ENCODE results near the gene SUPT5H.
A peak's percentile ranks its signal among the peaks of the same experiment; 100 is the strongest.

Gene SUPT5H

GRCh38 chr19:39401070-39401548 is 44.3 kb upstream of the SUPT5H start:
- H3K4me3 ChIP-seq (ENCODE audit: low read depth, low read length): no peak overlapping the region
- TF ChIP-seq POLR2A (IDR thresholded peaks at IDR 0.05; ENCODE audit: extremely low read depth, insufficient read length): no peak
- TF ChIP-seq MYC (IDR thresholded peaks at IDR 0.05; ENCODE audit: low read depth, low read length): no peak
- no peak for DNase-seq (ENCODE audit: low read depth)

DNA sequence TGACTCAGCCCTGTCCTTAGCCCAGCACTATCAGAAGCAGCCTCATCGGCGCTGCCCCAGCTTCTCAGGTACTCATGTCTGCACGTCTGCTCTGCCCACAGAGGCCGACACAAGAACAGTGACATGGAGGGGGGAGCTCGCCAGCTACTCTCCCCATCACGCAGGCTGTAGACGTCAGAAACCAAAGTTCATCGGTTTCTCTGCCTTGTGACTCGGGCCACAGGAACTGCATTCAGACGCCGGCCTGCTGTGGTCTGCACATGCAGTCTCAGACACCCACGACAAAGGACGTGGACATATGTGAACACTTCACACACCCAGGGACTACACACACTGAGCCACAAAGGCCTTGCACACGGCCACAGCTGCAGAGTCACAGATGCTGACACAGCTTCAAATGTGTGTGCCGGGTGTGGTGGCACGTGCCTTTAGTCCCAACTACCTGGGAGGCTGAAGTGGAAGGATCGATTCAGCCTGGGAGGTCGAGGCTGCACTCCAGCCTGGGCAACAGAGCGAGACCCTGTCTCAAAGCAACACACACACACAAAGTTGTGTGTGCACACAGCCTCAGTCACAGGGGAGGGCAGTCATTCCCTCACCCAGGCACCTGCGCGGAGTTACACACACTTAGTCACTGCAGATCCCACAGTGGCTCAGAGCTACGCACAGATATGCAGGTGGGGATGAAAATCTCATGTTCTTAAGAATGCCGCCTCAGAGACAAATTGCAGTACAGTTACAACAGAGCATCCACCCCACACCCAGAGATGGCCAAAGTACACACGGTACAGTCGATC is 43.6 kb upstream of the SUPT5H start:
- peak; percentile 72 for DNase-seq (ENCODE audit: low read depth)
- TF ChIP-seq POLR2A (IDR thresholded peaks at IDR 0.05; ENCODE audit: extremely low read depth, insufficient read length): no peak
- H3K4me3 ChIP-seq (ENCODE audit: low read depth, low read length): peak overlapping the region; percentile 30

DNA sequence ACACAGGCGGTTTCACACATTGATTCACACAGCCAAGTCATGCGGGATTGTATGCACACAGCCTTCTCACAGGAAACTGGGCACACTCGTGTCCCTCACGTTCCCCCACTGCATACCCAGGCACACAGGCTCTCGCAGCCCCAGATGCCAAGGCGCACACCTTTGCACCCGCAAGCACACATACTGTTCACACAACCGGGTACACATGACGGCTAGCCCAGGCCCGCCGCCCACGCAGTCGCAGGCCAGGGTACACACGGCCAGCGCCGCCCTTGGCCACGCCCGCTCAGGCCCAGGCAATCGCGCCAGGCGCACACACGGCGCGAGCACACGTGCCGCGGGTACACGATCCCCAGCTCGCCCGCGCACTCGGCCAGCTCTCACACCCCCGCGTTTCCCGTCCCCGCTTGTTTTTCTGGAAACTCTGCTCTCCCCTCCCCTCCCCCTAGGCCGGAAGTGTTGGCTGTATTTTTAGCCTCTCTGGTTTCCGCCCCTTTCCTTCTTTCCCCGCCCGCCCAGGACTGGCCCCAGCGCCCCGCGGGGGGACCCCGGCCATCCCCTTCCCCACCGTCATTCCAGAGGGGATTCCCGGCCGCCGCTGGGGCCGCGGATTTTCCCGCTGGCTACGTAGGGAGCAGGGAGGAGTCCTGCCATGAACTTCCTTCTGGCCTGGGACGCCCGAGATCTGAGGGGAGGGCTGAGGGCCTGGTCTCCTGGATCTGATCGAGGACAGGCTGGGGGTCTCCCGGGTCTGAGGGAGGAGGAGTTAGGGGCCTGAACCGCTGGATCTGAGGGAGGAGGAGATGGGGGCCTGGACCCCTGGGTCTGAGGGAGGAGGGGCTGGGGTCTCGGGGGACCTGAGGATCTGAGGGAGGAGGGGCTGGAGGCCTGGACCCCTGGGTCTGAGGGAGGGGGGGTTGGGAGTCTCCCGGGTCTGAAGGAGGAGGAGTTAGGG is 42.8 kb upstream of the SUPT5H start:
- TF ChIP-seq POLR2A (IDR thresholded peaks at IDR 0.05; ENCODE audit: extremely low read depth, insufficient read length) (no peak), MYC (IDR thresholded peaks at IDR 0.05; ENCODE audit: low read depth, low read length) (0 out of 2 replicates have a peak, but pooled peaks have one; percentile 57), MAX (IDR thresholded peaks at IDR 0.05; ENCODE audit: low read depth, low read length) (peak; percentile 89), CTCF (IDR thresholded peaks at IDR 0.05; ENCODE audit: low read depth, low read length) (no peak)
- peak; percentile 88 for DNase-seq (ENCODE audit: low read depth)

GRCh38 chr19:39403331-39404312 is 41.8 kb upstream of the SUPT5H start:
- no peak overlapping the region for H3K4me3 ChIP-seq (ENCODE audit: low read depth, low read length)
- TF ChIP-seq POLR2A (IDR thresholded peaks at IDR 0.05; ENCODE audit: extremely low read depth, insufficient read length) (no peak), MYC (IDR thresholded peaks at IDR 0.05; ENCODE audit: low read depth, low read length) (0 out of 2 replicates have a peak, but pooled peaks have one; percentile 40), MAX (IDR thresholded peaks at IDR 0.05; ENCODE audit: low read depth, low read length) (peak; percentile 8; the same call in 1 of the 2 replicates)
- peak; percentile 84 for DNase-seq (ENCODE audit: low read depth)

More for the DNA sequence above, 42.8 kb upstream of the SUPT5H start:
- peak overlapping the region; percentile 30 for H3K4me3 ChIP-seq (ENCODE audit: low read depth, low read length)

DNA sequence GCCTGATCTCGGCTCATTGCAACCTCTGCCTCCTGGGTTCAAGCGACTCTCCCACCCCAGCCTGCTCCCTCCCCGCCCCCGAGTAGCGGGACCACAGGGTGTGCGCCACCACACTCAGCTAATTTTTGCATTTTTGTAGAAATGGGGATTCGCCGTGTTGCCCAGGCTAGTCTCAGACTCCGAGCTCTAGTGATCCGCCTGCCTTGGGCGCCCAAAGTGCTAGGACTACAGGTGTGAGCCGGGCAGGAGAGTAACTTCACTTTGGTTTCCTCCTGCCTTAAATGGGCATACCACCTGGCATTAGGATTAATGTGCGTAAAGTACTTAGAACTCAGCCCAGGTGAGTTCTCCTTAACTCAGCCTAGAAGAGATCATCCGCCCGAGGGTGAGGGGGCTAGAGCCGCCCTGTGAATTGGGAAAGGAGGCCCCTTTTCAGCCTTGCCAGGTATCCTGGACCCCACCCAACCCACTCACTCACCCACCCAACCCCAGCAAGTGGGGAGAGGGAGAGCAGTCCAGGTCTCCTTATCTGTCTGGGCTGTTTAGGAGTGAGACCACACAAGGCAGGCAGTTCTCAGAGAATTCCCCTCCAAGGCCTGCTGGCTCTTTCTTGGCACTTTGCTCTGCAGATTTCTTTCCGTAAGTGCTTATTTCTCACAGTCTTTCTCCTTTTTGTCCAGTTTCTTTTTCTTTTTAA is 40.0 kb upstream of the SUPT5H start:
- H3K4me3 ChIP-seq (ENCODE audit: low read depth, low read length): no peak overlapping the region
- TF ChIP-seq POLR2A (IDR thresholded peaks at IDR 0.05; ENCODE audit: extremely low read depth, insufficient read length): no peak
- TF ChIP-seq CTCF (IDR thresholded peaks at IDR 0.05; ENCODE audit: low read depth, low read length): no peak
- no peak for TF ChIP-seq MYC (IDR thresholded peaks at IDR 0.05; ENCODE audit: low read depth, low read length)
- TF ChIP-seq MAX (IDR thresholded peaks at IDR 0.05; ENCODE audit: low read depth, low read length): no peak
- DNase-seq (ENCODE audit: low read depth): no peak

GRCh38 chr19:39405958-39406655 is 39.3 kb upstream of the SUPT5H start:
- peak overlapping the region; percentile 32 for H3K4me3 ChIP-seq (ENCODE audit: low read depth, low read length)
- peak; percentile 70 for DNase-seq (ENCODE audit: low read depth)
- TF ChIP-seq POLR2A (IDR thresholded peaks at IDR 0.05; ENCODE audit: extremely low read depth, insufficient read length): no peak
- no peak for TF ChIP-seq MYC (IDR thresholded peaks at IDR 0.05; ENCODE audit: low read depth, low read length)
- TF ChIP-seq CTCF (IDR thresholded peaks at IDR 0.05; ENCODE audit: low read depth, low read length): no peak
- no peak; the same call in 1 of the 2 replicates for TF ChIP-seq MAX (IDR thresholded peaks at IDR 0.05; ENCODE audit: low read depth, low read length)
